Right lobe of liver (tissue), 6 donors: ENCODE measurements around the gene PIGV. TPM values are rescaled to one million over a fixed set of nuclear protein-coding genes. Genes with fewer than 3 reads are reported as not detected.

ENCODE experiments used
- ATAC-seq, 4 donors: fragments of 200-7000 bp; cut with Tn5 transposase; one replicate each; pipeline ENCODE4 v1.9.1; 2020; ENCODE audit warnings: mild to moderate bottlenecking in 4 of 4, moderate library complexity in 4 of 4
- DNase-seq, 3 donors: peaks; one replicate each; pipeline ENCODE4 v3.0.0-alpha.2; 2020
- H3K27ac ChIP-seq, 3 donors: fragments of 200-600 bp; one replicate each; pipeline ENCODE4 v1.8.0; 2022
- H3K27me3 ChIP-seq, 2 donors: fragments of 200-600 bp; one replicate each; pipeline ENCODE4 v1.8.0; 2022
- H3K36me3 ChIP-seq, 4 donors: fragments of 200-600 bp; sonication (generic) in 1 of 4; one replicate each; pipeline versions ENCODE4 v1.5.1 to v1.8.0; 2017 to 2022; ENCODE audit warnings: control low read depth in 1 of 4
- H3K4me1 ChIP-seq, 4 donors: fragments of 200-600 bp; sonication (generic) in 1 of 4; one replicate each; pipeline versions ENCODE4 v1.5.1 to v1.8.0; 2017 to 2022; ENCODE audit warnings: control low read depth in 1 of 4
- H3K4me3 ChIP-seq, 3 donors: fragments of 200-600 bp; one replicate each; pipeline ENCODE4 v1.8.0; 2022
- H3K9me3 ChIP-seq, 4 donors: fragments of 200-600 bp; sonication (generic) in 1 of 4; one replicate each; pipeline versions ENCODE4 v1.5.1 to v1.8.0; 2017 to 2022; ENCODE audit warnings: control low read depth in 1 of 4
- CTCF ChIP-seq, 4 donors: fragments of 200-600 bp in 3 of 4; fragments of 450-650 bp in 1 of 4; IDR thresholded peaks; one replicate each; pipeline versions ENCODE4 v1.5.1 to v1.8.0; 2016 to 2022; ENCODE audit warnings: antibody characterized with exemption in 4 of 4, mild to moderate bottlenecking in 2 of 4
- POLR2A ChIP-seq: fragments of 450-650 bp; IDR thresholded peaks from one replicate; pipeline ENCODE4 v1.6.1; 2017; ENCODE audit warnings: antibody characterized with exemption, mild to moderate bottlenecking
- WGBS: methylation state at CpG from one replicate; pipeline ENCODE4 v1.1.6; 2018; ENCODE audit warnings: low coverage, low lambda C conversion rate; ENCODE audit not compliant: insufficient coverage; ENCODE audit errors: missing lambda C conversion rate; 5-methylcytosine and 5-hydroxymethylcytosine counted together
- intact Hi-C, 2 donors: fragments of 100-400 bp; cut with DNase I; formaldehyde crosslinking; loops; one replicate each; pipeline versions ENCODE4 v1.11.2 to v1.14.1; 2022
- total RNA-seq, 6 experiments: library from RNA; depleted of rRNA in 2 of 6; stranded (reverse); fragments of >200 nt in 2 of 6; fragmentation: NEBNext Ultra II Directional in 3 of 6; extraction: Animal tissue kit (Norgen Biotek cat#: 25700) in 3 of 6; gene quantifications; one replicate each; pipeline versions ENCODE4 v1.1.0 to v1.2.4, GENCODE V29; 2016 to 2023
- donor health status: DM: no; HTN: yes; CAD: no.
- donor health status: DM: no; HTN: no; CAD: no.
- donor health status: DM: no; HTN: no; CAD: no.
- donor health status: DM: no; HTN: yes; CAD: no.
- donor health status: DM: no; HTN: yes; CAD: no.

Gene PIGV
- total RNA-seq, 6 experiments from 2014 or later, result 13.2 to 27.8 (median 19.2) TPM

- no peak overlapping the region for H3K27ac ChIP-seq
- TF ChIP-seq CTCF (IDR thresholded peaks at IDR 0.05) (no peak), POLR2A (no peak)
Measured at GRCh38 chr1:26772687-26773086, 15.1 kb upstream of the PIGV start.

GRCh38 chr1:26774462-26774861, 13.3 kb upstream of the PIGV start:
- no peak overlapping the region for H3K4me3 ChIP-seq
- no peak overlapping the region for H3K27ac ChIP-seq
- no peaks in the 10 kb centered on the region for H3K9me3 ChIP-seq
- ATAC-seq (no peak), DNase-seq (no peak)
- 100% methylated on average over 2 of the region's 13 CpGs for WGBS
- H3K27me3 ChIP-seq, result no peaks in the 10 kb centered on the region
- peaks cover 14 to 96% (median 47%) of the 10 kb centered on the region in 4 donors for H3K36me3 ChIP-seq
- intact Hi-C loops, result loop anchor here in 1 of 2 donors (10.0 kb wide), 1 partner anchor 70 kb away; no protein-coding TSS in a partner anchor
- peaks cover 0 to 18% (median 2%) of the 10 kb centered on the region in 4 donors for H3K4me1 ChIP-seq
- TF ChIP-seq POLR2A (no peak), CTCF (IDR thresholded peaks at IDR 0.05) (no peak)

More at GRCh38 chr1:26772687-26773086, 15.1 kb upstream of the PIGV start:
- ATAC-seq, result no peak
- intact Hi-C loops, result loop anchor here in 1 of 2 donors (10.0 kb wide), 1 partner anchor 68 kb away; no protein-coding TSS in a partner anchor
- H3K9me3 ChIP-seq, result no peaks in the 10 kb centered on the region
- WGBS, result 82% methylated on average over 2 of the region's 4 CpGs
- peaks cover 10 to 93% (median 48%) of the 10 kb centered on the region in 4 donors for H3K36me3 ChIP-seq
- H3K27me3 ChIP-seq, result no peaks in the 10 kb centered on the region
- peaks cover 0 to 13% (median 4%) of the 10 kb centered on the region in 4 donors for H3K4me1 ChIP-seq
- DNase-seq, result no peak
- no peak overlapping the region for H3K4me3 ChIP-seq

GRCh38 chr1:26775666-26776065, 12.1 kb upstream of the PIGV start:
- Histone ChIP-seq H3K9me3 (no peaks in the 10 kb centered on the region), H3K36me3 (peaks cover 23 to 95% (median 50%) of the 10 kb centered on the region in 4 donors), H3K27ac (no peak overlapping the region), H3K27me3 (no peaks in the 10 kb centered on the region), H3K4me1 (peaks cover 0 to 26% (median 4%) of the 10 kb centered on the region in 4 donors), H3K4me3 (no peak overlapping the region)
- no peak for TF ChIP-seq CTCF (IDR thresholded peaks at IDR 0.05)
- no peak for TF ChIP-seq POLR2A
- ATAC-seq (no peak), DNase-seq (no peak)
- WGBS, result 73% methylated on average over 4 of the region's 4 CpGs
- intact Hi-C loops, result loop anchor here in 1 of 2 donors (10.0 kb wide), 1 partner anchor 71 kb away; no protein-coding TSS in a partner anchor

- intact Hi-C loops, result loop anchor here in 1 of 2 donors (10.0 kb wide), 1 partner anchor 74 kb away; no protein-coding TSS in a partner anchor
- Histone ChIP-seq H3K27me3 (no peaks in the 10 kb centered on the region), H3K9me3 (no peaks in the 10 kb centered on the region), H3K36me3 (peaks cover 16 to 60% (median 36%) of the 10 kb centered on the region in 4 donors), H3K27ac (peak overlapping the region in 2 of 3 donors; percentile 100), H3K4me3 (no peak overlapping the region), H3K4me1 (peaks cover 0 to 46% (median 17%) of the 10 kb centered on the region in 4 donors)
- ATAC-seq, result no peak
- no peak for DNase-seq
- 77% methylated on average over 2 of the region's 11 CpGs for WGBS
- no peak for TF ChIP-seq CTCF (IDR thresholded peaks at IDR 0.05)
- TF ChIP-seq POLR2A, result no peak
Measured at GRCh38 chr1:26779098-26779668, 8.6 kb upstream of the PIGV start.
